D721Med (cell line): ENCODE data around the gene CENPP.

Experiments
- DNase-seq: peaks from one replicate; pipeline ENCODE4 v3.0.0; 2011; ENCODE audit warnings: low spot score; ENCODE audit not compliant: insufficient read length
- FAIRE-seq: peaks from 2 replicates; lab custom pipeline; 2011; peaks lifted over from hg19 to GRCh38; lab: Jason Lieb, UNC
- TF ChIP-seq, protein P1 (sequence below): IDR thresholded peaks from 2 replicates; pipeline ENCODE4 v1.5.1; 2012; ENCODE audit warnings: mild to moderate bottlenecking, control low read depth; ENCODE audit not compliant: insufficient read depth; ENCODE audit errors: missing control alignments

Gene CENPP

DNA sequence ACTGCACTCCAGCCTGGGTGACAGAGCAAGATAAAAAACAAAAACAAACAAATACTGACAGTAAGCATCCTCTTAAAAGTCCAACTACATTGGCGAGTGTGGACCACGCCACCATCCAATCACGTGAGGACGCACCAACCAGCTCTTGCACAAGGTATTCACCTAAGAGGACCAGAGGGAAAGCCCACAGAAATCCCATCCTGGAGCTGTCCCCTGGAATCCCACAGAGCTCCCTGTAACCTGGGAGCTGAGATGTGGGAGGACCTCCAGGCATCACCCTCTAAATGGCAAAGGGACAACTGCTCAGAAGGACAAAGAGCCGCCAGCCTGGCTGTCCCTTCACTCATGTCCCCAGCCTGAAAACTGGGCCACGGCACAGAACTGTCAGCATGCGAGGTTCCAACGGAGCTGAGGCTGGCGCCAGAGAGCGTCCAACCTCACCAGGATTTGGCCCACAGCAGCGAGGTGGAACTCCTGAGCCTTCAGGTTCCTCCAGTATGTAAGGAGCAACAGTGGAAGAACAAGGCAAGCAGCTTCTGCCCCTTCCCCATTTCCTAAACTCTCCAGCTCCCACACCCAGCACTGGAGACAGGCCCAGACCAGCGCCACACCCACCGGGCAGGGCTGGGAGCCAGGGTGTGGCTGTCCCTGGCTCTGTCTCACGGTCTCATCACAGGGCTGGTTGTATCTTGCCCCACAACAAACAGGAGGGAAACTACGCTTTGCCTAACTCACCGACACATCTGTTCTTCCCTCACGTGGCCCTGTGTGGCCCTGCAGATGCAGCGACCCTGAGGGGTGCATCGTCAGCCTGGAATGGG, 328.9 kb downstream of the CENPP start:
- TF ChIP-seq, protein P1, sequence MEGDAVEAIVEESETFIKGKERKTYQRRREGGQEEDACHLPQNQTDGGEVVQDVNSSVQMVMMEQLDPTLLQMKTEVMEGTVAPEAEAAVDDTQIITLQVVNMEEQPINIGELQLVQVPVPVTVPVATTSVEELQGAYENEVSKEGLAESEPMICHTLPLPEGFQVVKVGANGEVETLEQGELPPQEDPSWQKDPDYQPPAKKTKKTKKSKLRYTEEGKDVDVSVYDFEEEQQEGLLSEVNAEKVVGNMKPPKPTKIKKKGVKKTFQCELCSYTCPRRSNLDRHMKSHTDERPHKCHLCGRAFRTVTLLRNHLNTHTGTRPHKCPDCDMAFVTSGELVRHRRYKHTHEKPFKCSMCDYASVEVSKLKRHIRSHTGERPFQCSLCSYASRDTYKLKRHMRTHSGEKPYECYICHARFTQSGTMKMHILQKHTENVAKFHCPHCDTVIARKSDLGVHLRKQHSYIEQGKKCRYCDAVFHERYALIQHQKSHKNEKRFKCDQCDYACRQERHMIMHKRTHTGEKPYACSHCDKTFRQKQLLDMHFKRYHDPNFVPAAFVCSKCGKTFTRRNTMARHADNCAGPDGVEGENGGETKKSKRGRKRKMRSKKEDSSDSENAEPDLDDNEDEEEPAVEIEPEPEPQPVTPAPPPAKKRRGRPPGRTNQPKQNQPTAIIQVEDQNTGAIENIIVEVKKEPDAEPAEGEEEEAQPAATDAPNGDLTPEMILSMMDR = no peak
- FAIRE-seq (no peak), DNase-seq (no peak)

DNA sequence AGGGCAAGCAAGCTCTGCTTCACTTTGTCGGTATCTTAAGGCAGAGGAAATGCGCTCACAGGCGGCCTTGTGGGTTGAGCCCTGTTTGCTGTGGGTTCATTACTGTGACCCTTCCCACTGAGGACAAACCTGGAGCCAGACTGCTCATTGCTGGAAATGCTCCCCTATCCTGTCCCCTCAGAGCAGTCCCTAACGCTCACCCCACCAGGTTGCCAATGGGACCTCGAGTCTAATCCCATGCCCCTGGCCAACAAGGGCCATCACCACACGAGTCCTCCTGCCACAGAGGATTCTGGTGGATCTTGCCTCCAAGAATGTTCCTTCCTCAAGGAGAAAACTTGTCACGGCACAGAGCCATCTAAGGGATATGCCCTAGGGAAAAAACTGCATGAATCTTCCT, 329.6 kb downstream of the CENPP start:
- DNase-seq (no peak), FAIRE-seq (no peak)
- TF ChIP-seq, protein P1 = no peak

DNA sequence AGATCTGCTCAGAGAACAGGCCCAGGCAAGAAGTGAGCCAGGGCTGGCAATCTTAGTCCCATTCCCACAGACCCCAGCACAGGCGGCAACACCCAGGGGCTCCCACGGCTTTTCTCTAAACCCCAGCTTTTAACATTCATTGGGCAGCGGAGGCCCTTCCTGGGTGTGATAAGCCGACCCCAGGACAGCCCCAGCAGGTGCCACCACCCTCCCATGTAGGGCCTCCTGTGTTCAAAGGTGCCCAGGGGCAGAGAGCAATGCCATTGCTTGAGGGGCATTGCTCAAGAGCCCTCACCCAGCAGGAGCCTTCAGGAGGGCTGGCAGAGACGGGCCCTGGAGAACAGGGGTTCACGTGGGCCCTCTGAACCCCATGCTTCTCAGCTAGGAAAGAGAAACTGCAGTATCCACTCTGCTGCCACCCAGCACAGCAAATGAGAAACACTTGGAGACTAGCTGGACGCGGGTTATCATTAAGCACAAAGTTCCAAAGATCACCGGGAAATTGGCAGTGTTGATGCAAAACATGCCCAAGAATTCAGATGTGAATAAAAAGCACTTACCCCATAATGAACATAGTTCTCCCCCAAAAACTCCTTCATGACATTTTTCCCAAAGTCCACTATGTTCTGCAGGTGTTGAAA, 330.3 kb downstream of the CENPP start:
- no peak for FAIRE-seq
- TF ChIP-seq, protein P1 = no peak
- no peak for DNase-seq

DNA sequence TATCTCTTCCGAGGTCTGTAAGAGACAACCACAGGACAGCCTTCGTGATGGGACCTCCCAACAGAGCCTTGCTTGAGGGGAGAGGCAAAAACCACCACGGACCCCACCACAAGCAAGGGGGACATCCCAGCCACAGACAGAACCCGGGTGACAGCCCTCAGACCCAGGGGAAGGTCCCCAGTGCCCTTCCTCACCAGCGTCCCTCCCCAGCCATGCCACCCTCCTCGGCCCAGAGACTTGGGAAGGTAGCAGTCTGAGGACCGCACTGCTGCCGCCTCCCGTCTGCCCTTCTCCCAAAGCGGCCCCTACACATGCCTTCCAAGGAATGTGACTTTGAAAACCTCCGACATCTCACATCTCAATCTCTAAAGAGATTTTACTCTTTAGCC, 330.8 kb downstream of the CENPP start:
- no peak for FAIRE-seq
- no peak for DNase-seq
- TF ChIP-seq, protein P1 = no peak

DNA sequence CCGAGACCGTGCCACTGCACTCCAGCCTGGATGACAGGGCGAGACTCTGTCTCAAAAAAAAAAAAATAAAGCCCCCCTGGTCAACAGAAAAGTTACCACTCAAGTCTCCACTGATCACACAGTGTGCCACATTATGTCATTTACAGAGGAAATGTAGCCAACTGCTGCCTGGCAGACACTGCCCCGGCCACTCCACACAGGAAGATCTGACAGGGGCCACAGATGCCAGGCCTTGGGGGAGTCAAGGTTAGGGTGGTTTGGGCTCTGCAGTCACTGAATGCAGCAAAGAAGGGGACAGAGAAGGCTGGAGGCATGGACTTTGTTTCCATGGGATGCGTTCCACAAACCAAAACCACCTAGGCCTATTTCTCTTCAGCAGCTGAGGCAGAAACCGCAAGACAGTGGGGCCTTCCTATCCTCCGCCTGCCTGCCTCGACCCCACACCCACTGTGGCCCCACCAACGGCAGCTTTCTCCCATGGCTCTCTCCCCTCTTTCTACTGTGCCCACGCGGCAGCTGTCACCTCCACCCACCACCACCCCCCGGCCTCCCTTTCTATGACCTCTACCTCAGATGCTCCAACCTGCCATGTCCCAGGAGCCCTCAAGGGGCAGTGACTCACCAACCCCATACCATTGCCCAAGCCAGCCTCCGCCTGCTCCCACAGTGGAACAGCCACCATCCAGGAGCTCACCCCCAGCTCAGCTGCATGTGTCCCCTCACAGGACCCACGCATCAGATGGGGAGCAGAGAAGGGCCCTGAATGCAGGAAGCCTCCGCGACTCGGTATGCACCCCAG, 331.7 kb downstream of the CENPP start:
- TF ChIP-seq, protein P1 = no peak
- DNase-seq = no peak
- no peak for FAIRE-seq

- FAIRE-seq (no peak), DNase-seq (no peak)
- TF ChIP-seq, protein P1 = no peak
These were observed 332.4 kb downstream of the CENPP start for GRCh38 chr9:92658176-92658575.

- DNase-seq = no peak
- TF ChIP-seq, protein P1 = no peak
- no peak for FAIRE-seq
These were observed 332.9 kb downstream of the CENPP start for GRCh38 chr9:92658611-92659010.
